Skeletal muscle cell (primary cell): Measurements from ENCODE around the gene C16orf54.
"Not testable (repeated sequence)": the region's sequence is repeated elsewhere in the genome, so short reads cannot be mapped to it uniquely, and the experiment has no call there.

Source experiments
- DNase-seq: peaks from one replicate; pipeline ENCODE4 v3.0.0-alpha.2; 2010; ENCODE audit warnings: low read depth
- H3K4me3 ChIP-seq: 2 replicates; pipeline ENCODE4 v1.5.1; 2011; ENCODE audit warnings: low read depth, mild to moderate bottlenecking, control low read depth, low read length, moderate library complexity

C16orf54 gene

GRCh38 chr16:29743827-29744531, 1.8 kb downstream of the C16orf54 start:
- no peak overlapping the region for H3K4me3 ChIP-seq
- DNase-seq = no peak

GRCh38 chr16:29743475-29743826, 2.3 kb downstream of the C16orf54 start:
- no peak overlapping the region for H3K4me3 ChIP-seq
- no peak for DNase-seq

- H3K4me3 ChIP-seq = no peak overlapping the region
- no peak for DNase-seq
Measured at GRCh38 chr16:29742683-29743275, 3.0 kb downstream of the C16orf54 start.

GRCh38 chr16:29740630-29741015, 5.2 kb downstream of the C16orf54 start:
- not testable (repeated sequence) for H3K4me3 ChIP-seq, DNase-seq

- DNase-seq, H3K4me3 ChIP-seq: not testable (repeated sequence)
Measured at GRCh38 chr16:29739927-29740629, 5.7 kb downstream of the C16orf54 start.

GRCh38 chr16:29738514-29738913, 7.3 kb downstream of the C16orf54 start:
- no peak overlapping the region for H3K4me3 ChIP-seq
- DNase-seq = no peak

GRCh38 chr16:29737713-29738112, 8.1 kb downstream of the C16orf54 start:
- DNase-seq = no peak
- H3K4me3 ChIP-seq = no peak overlapping the region

GRCh38 chr16:29736764-29737163, 9.0 kb downstream of the C16orf54 start:
- no peak overlapping the region for H3K4me3 ChIP-seq
- DNase-seq = no peak

- no peak overlapping the region for H3K4me3 ChIP-seq
- DNase-seq = no peak
Measured at GRCh38 chr16:29736112-29736511, 9.7 kb downstream of the C16orf54 start.

- H3K4me3 ChIP-seq = no peak overlapping the region
- no peak for DNase-seq
Measured at GRCh38 chr16:29734786-29735185, 11.0 kb downstream of the C16orf54 start.

GRCh38 chr16:29731768-29732601, 13.8 kb downstream of the C16orf54 start:
- not testable (repeated sequence) for DNase-seq, H3K4me3 ChIP-seq

- H3K4me3 ChIP-seq = no peak overlapping the region
- DNase-seq = no peak
Measured at GRCh38 chr16:29730649-29731048, 15.1 kb downstream of the C16orf54 start.

- no peak overlapping the region for H3K4me3 ChIP-seq
- no peak for DNase-seq
Measured at GRCh38 chr16:29729116-29729521, 16.7 kb downstream of the C16orf54 start.

GRCh38 chr16:29727452-29727851, 18.3 kb downstream of the C16orf54 start:
- H3K4me3 ChIP-seq = no peak overlapping the region
- no peak for DNase-seq

GRCh38 chr16:29726845-29727377, 18.9 kb downstream of the C16orf54 start:
- no peak overlapping the region for H3K4me3 ChIP-seq
- no peak for DNase-seq

- H3K4me3 ChIP-seq = not testable (repeated sequence)
Measured at GRCh38 chr16:29721167-29721879, 24.5 kb downstream of the C16orf54 start.

GRCh38 chr16:29720703-29721102, 25.1 kb downstream of the C16orf54 start:
- no peak for DNase-seq
- no peak overlapping the region for H3K4me3 ChIP-seq

More at GRCh38 chr16:29721167-29721879, 24.5 kb downstream of the C16orf54 start:
- DNase-seq = not testable (repeated sequence)

- H3K4me3 ChIP-seq = no peak overlapping the region
- DNase-seq = no peak
Measured at GRCh38 chr16:29719063-29719462, 26.7 kb downstream of the C16orf54 start.

- H3K4me3 ChIP-seq = no peak overlapping the region
- DNase-seq = no peak
Measured at GRCh38 chr16:29717113-29717512, 28.7 kb downstream of the C16orf54 start.
